Rectal smooth muscle tissue (tissue), 1 donor: ENCODE data around the gene ASXL3.

Source experiments
- H3K27ac ChIP-seq: one replicate; pipeline ENCODE4 v1.7.0; 2013; ENCODE audit warnings: low read depth, low read length, inconsistent platforms
- H3K27me3 ChIP-seq: one replicate; pipeline ENCODE4 v1.7.0; 2013; ENCODE audit warnings: low read length; ENCODE audit not compliant: control insufficient read depth, insufficient read depth
- H3K36me3 ChIP-seq: one replicate; pipeline ENCODE4 v1.7.0; 2013; ENCODE audit warnings: low read length; ENCODE audit not compliant: control insufficient read depth, insufficient read depth
- H3K4me1 ChIP-seq: one replicate; pipeline ENCODE4 v1.7.0; 2013; ENCODE audit warnings: low read length; ENCODE audit not compliant: control insufficient read depth, insufficient read depth
- H3K4me3 ChIP-seq: one replicate; pipeline ENCODE4 v1.7.0; 2013; ENCODE audit warnings: low read length
- H3K9ac ChIP-seq: one replicate; pipeline ENCODE4 v1.7.0; 2013; ENCODE audit warnings: low read length

ASXL3 gene

DNA sequence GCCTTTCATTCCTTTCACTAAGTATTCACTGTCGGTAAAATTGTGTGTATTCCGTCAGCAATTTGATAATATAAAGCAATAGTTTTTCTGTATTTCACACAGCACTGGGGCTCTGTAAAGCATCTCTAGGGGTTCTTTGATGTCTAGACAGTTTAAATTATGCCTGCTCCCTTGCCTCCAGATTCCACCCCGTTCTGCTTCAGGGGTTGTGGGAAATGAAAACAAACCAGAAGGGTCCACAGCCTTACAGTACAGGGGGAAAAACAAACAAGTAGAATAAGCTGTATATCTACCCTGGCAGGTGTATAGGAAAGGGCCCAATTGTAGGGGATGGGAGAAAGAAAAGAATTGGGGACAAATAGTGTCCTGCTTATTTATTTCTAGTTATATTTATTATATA is 63.1 kb downstream of the ASXL3 start:
- H3K4me1 ChIP-seq = no peaks in the 10 kb centered on the region
- H3K27me3 ChIP-seq = no peaks in the 10 kb centered on the region
- no peaks in the 10 kb centered on the region for H3K36me3 ChIP-seq
- H3K9ac ChIP-seq = no peak overlapping the region
- H3K4me3 ChIP-seq = no peak overlapping the region
- no peak overlapping the region for H3K27ac ChIP-seq

GRCh38 chr18:33644494-33644893 is 66.5 kb downstream of the ASXL3 start:
- Histone ChIP-seq H3K4me3 (no peak overlapping the region), H3K9ac (no peak overlapping the region), H3K36me3 (no peaks in the 10 kb centered on the region), H3K4me1 (no peaks in the 10 kb centered on the region), H3K27me3 (no peaks in the 10 kb centered on the region), H3K27ac (no peak overlapping the region)

DNA sequence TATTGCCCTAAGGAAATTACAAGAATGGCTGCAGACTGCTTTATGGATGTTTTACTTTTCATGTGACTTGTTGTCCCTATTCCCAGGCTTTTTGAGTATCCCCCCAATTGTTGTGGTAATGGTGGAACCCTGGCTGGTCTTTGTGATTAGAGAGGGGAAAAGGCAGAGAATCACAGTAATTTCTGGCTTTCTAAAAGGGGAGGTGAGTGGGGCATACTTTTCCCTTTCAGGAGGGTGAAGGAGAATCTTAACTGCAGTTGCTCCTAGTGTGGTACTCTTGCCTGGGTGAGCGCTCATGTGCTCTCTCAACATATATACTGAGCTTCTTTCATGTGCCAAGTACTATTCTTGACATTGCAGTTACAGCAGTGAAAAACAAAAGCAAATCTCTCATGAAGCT is 69.3 kb downstream of the ASXL3 start:
- H3K4me1 ChIP-seq = no peaks in the 10 kb centered on the region
- no peaks in the 10 kb centered on the region for H3K36me3 ChIP-seq
- H3K9ac ChIP-seq = no peak overlapping the region
- no peak overlapping the region for H3K27ac ChIP-seq
- no peak overlapping the region for H3K4me3 ChIP-seq
- no peaks in the 10 kb centered on the region for H3K27me3 ChIP-seq

DNA sequence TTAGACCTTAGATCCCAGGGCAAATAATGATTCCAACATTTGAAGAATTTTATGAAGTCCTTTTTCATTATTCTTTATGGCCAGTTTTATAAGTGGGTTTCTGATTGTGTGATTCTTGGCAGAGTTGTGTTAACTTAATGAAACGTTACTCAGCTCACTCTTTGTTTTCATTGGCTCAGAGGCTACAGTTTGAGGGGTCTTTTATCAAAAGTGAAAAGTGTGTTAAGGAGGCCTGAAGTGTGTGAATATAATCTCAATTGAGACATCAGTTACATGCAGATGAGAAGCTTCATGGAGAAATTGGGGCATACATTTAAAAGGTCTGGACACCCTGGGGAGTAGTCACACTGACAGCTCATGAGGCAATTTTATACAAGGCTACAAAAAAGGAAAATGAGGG is 74.6 kb downstream of the ASXL3 start:
- no peak overlapping the region for H3K27ac ChIP-seq
- H3K4me3 ChIP-seq = no peak overlapping the region
- H3K27me3 ChIP-seq = no peaks in the 10 kb centered on the region
- no peak overlapping the region for H3K9ac ChIP-seq
- no peaks in the 10 kb centered on the region for H3K4me1 ChIP-seq
- no peaks in the 10 kb centered on the region for H3K36me3 ChIP-seq

DNA sequence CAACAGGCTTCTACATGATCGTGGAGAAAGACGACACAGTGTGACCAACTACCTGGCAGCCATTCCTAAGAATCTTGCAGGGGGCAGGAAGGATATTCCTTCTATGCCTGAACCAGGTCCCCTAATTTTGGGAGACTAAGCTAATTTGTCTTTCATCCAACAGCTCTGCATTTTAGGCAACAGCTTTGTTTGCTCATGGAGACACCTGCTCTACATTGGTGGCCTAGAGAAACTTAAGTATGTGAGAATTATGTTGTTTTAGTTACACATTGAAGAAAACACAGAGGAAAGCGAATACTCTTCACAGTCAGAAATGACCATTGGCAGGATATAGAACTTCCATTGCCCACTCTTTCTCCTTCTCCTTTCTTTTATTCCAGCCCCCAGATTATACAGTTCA is 75.2 kb downstream of the ASXL3 start:
- no peaks in the 10 kb centered on the region for H3K36me3 ChIP-seq
- no peak overlapping the region for H3K4me3 ChIP-seq
- no peak overlapping the region for H3K9ac ChIP-seq
- no peak overlapping the region for H3K27ac ChIP-seq
- H3K27me3 ChIP-seq = no peaks in the 10 kb centered on the region
- H3K4me1 ChIP-seq = no peaks in the 10 kb centered on the region

GRCh38 chr18:33656889-33657448 is 79.0 kb downstream of the ASXL3 start:
- no peak overlapping the region for H3K27ac ChIP-seq
- no peaks in the 10 kb centered on the region for H3K36me3 ChIP-seq
- no peak overlapping the region for H3K9ac ChIP-seq

DNA sequence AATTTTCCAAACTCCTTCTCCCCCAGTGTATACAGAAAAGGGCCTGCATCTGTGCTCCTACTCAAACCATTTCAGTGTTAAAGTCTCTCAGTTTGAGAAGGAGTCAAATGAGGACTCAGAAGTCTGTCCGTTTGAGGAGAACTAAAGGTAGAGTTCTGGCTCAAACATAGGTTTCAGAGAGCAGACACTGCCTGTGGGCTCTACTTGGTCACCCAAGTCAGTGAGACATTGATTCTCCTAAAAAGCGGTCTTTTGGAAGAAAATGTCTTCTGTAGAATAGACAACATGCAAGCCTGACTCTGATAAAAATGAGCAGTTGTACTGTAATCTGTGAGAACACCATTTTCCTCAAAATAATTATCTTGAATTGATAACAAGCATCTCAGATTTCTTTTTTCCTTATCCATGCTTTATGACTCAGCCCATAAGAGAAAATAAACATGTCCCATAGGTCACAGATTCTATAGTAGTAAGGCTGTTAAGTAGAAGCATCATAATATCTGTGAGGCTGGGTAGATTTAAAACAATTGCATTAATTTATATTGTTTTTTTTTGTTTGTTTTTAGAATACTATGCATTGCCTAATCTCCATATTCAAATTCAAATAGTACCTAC is 82.8 kb downstream of the ASXL3 start:
- H3K4me1 ChIP-seq = no peaks in the 10 kb centered on the region
- no peaks in the 10 kb centered on the region for H3K27me3 ChIP-seq
- H3K4me3 ChIP-seq = no peak overlapping the region
- no peak overlapping the region for H3K9ac ChIP-seq
- H3K36me3 ChIP-seq = no peaks in the 10 kb centered on the region
- H3K27ac ChIP-seq = no peak overlapping the region

More at GRCh38 chr18:33656889-33657448, 79.0 kb downstream of the ASXL3 start:
- Histone ChIP-seq H3K4me1 (no peaks in the 10 kb centered on the region), H3K4me3 (no peak overlapping the region), H3K27me3 (no peaks in the 10 kb centered on the region)

GRCh38 chr18:33664241-33664874 is 86.3 kb downstream of the ASXL3 start:
- H3K9ac ChIP-seq = no peak overlapping the region
- H3K36me3 ChIP-seq = no peaks in the 10 kb centered on the region
- no peak overlapping the region for H3K27ac ChIP-seq
- H3K4me1 ChIP-seq = no peaks in the 10 kb centered on the region
- no peak overlapping the region for H3K4me3 ChIP-seq
- no peaks in the 10 kb centered on the region for H3K27me3 ChIP-seq

DNA sequence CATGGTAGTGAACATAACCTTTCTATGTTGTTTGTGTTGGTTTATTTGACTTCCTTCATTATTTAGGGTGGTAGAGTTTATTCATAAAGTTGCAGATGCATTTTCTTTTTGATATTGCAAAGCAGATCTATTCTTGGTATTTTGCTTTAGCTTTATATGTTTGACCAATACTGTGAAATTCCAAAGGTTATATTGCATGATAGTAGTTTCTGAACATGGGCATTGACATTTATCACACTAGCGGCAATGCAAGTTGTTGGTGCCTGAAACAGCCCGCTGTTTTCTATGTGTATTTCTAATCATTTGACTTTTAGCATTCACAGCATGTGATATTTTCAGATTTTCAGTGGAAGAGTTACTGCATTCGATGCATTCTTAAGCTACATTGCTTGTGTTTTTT is 87.2 kb downstream of the ASXL3 start:
- no peak overlapping the region for H3K9ac ChIP-seq
- H3K27ac ChIP-seq = no peak overlapping the region
- H3K27me3 ChIP-seq = no peaks in the 10 kb centered on the region
- H3K4me3 ChIP-seq = no peak overlapping the region
- no peaks in the 10 kb centered on the region for H3K36me3 ChIP-seq
- H3K4me1 ChIP-seq = no peaks in the 10 kb centered on the region

GRCh38 chr18:33665641-33666040 is 87.6 kb downstream of the ASXL3 start:
- Histone ChIP-seq H3K27ac (no peak overlapping the region), H3K9ac (no peak overlapping the region), H3K4me3 (no peak overlapping the region), H3K27me3 (no peaks in the 10 kb centered on the region), H3K4me1 (no peaks in the 10 kb centered on the region), H3K36me3 (no peaks in the 10 kb centered on the region)

DNA sequence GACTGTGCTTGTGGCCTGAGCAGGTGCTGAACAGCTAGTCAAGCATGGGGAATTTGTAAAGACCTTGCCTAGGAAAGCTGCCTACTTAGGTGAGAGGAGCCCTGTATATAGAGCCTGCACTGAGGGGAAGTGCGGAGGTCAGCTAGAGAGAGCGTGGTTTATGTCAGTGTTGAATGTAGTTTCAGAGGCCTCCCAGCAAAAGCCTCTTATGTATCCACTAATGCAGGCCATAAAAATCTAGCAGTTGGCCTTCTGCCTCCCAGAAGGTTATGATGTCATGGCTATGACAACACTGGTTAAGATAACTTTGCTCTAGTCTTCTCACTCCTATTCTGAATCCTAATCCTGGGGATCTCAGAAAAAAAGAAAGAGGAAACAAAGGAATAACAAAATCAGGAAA is 88.9 kb downstream of the ASXL3 start:
- no peak overlapping the region for H3K27ac ChIP-seq

DNA sequence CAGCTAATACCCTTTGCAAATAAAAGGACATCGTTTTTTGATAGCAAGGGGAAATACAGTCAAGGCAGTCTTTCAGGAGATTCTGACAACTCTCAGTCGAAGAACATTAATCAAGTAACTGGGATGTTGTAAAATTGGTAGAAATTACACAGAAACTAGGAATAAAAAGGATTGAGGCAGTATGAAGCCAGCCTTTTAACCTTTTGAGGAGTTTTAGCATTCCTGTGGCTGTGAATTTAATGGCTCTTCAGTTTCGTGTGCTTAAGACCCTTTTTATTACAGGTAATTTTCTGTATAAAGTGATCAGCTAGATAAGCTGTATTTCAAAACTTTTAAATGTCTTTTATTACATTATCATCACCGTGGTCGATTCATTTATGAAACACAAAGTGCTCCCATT is 91.6 kb downstream of the ASXL3 start:
- H3K27ac ChIP-seq = no peak overlapping the region
- no peak overlapping the region for H3K9ac ChIP-seq

More for the DNA sequence above, 88.9 kb downstream of the ASXL3 start:
- H3K36me3 ChIP-seq = no peaks in the 10 kb centered on the region
- no peaks in the 10 kb centered on the region for H3K27me3 ChIP-seq
- no peak overlapping the region for H3K9ac ChIP-seq
- H3K4me3 ChIP-seq = no peak overlapping the region
- H3K4me1 ChIP-seq = no peaks in the 10 kb centered on the region

DNA sequence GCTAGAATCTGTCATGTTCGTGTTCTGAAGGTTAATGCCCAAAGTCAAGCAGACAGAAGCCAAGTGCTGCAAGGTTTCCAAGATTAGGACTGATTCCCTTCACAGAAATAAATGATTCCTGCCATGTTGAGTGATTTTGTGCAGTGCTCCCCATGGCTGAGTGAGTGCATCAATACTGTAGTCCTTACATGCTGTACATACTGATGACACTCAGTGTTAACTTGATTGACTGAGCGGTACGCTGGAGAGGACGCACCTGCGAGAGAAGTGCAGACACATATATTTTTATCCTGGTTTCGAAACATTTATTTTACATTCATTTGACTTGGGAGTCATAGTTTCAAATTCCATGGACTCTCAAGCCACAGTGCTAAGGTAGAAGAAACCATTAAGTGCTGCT is 92.0 kb downstream of the ASXL3 start:
- Histone ChIP-seq H3K36me3 (no peaks in the 10 kb centered on the region), H3K9ac (no peak overlapping the region), H3K27ac (no peak overlapping the region), H3K4me3 (no peak overlapping the region), H3K27me3 (no peaks in the 10 kb centered on the region), H3K4me1 (no peaks in the 10 kb centered on the region)

More for the DNA sequence above, 91.6 kb downstream of the ASXL3 start:
- Histone ChIP-seq H3K4me1 (no peaks in the 10 kb centered on the region), H3K36me3 (no peaks in the 10 kb centered on the region), H3K4me3 (no peak overlapping the region), H3K27me3 (no peaks in the 10 kb centered on the region)
